Hematopoietic multipotent progenitor cell treated with erythropoietin and hydrocortisone succinate and interleukin-3 and kit ligand, for 4 days (in vitro differentiated cells): Measurements from ENCODE around the gene ATP13A2.

Experiments
- DNase-seq: peaks from one replicate; pipeline ENCODE4 v3.0.0-alpha.2; 2015

ATP13A2 gene

DNA sequence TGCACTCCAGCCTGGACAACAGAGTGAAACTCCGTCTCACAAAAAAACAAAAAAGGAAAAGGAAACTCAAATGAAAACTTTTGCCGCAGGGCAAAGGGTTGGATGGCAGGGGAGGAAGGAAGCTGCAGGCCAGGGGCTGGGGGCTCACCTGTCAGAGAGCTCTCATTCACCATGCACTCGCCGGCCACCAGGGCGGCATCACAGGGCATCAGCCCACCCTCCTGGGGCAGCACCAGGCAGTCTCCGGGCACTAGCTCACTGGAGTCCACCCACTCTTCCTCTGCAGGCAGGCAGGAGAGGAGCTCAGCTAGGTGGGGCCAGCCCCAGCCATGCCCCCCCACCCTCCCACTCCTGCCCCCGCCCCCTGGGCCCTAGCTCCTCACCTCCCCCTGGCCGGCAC is 11.9 kb downstream of the ATP13A2 start:
- no peak for DNase-seq

DNA sequence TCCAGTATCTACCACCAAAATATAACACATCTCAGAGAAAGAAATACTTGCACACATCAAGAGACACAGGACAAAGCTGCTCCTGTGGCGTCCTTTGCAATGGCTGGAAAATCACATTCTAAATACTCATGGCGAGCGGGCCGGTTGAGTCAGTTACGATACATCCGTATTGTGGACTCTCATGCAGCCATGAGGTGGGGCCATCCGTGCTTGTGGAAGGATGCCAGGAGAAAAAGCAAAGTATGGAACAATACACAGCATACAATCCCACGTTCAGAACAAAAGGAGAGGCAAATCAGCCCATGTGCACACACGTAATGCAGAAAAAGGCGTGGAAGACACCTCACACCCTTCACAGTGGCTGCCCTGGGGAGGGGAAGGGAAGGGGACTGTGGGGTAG is 13.1 kb downstream of the ATP13A2 start:
- DNase-seq = no peak

DNA sequence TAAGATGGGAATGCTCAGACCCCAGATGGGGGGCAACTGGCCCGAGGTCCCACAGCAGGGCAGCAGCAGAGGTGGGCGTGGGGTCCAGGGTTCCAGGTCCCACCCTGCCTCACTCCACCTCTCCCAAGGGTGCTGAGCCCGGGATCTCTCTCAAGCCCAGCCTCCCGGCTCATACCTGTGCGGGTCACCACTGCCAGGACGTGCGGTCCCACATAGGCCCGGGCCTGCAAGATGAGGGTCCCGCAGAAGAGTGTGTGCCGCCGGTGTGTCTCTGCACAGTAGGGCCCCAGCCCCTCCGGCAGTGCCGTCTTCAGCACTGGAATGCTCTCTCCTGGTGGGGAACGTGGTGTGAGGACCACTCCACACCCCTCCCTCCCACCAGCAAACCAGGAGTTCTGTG is 14.9 kb downstream of the ATP13A2 start:
- DNase-seq = no peak

DNA sequence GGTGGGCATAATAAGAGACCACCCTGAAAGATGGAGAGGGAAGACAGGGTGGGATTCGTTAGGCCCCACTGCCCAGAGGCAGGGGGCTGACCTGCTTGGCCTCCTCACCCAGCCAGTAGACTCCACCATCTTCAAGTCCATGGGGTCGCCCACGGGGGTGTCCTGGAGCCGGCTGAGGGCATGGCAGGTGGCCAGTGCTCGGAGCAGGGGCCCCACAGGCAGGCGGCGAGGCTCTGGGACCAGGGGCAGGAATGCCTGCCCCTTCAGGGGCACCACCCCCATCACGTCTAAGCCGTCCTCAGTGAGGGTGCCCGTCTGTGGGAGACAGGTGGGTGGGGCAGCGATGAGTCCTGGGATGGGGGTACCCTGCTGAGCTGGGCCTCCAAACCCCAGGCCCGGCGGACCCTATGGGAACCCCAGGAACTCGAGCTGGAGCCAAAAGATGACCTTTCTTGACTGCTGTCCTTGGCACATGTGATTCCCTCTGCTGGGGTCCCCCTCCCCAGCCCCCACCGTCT is 18.1 kb downstream of the ATP13A2 start:
- DNase-seq = no peak

DNA sequence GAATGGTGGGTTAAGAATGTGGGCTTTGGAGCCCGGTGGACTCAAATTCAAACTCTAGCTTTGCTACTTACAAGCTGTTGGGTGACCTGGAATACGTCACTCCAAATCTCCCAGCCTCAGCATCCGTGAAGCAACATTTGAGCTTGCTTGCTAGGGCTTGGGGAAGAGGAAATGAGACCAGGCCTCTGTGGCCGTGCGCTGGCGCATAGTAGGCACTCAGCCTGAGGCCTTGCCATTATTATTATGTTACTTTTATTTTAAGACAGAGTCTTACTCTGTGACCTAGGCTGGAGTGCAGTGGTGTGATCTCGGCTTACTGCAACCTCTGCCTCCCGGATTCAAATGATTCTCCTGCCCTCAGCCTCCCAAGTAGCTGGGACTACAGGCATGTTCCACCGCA is 19.1 kb downstream of the ATP13A2 start:
- DNase-seq = no peak

DNA sequence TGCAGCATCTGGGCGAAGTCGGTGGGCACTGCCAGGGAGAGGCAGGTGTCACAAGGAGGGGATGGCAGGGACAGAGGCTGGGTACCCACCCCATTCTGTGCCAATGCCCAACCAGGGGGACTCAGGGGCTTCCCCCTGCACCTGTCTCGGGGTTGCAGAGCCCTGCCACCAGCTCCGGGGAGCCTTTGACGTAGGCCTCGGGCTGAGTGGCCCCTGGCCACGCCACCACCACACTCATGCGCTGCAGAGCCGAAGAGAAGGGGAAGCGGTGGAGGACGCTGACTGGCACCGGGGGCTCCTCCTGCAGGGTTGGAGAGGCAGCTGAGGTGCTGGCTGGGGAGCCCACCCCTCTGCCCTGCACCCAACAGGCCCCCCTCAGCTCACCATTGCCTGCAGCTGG is 19.6 kb downstream of the ATP13A2 start:
- DNase-seq = no peak

DNA sequence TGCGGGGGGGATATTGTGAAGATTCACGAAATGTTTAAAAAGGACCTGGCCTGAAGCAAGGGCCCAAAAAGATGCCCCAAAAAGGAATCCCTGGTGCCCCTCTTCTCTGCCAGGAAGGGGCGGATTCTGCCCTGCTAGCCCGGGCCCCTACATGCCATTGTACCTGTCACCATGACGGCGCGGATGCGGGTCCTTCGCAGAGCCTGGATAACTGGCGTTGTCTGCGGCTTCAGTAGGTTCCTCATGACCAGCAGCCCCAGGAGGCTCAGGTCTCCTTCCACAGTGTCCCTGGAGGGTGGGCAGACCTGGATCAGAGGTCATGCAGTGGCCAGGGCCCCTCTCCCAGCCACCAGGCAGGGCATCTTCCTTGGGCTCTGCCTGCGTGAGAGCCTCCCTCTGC is 20.2 kb downstream of the ATP13A2 start:
- no peak for DNase-seq

DNA sequence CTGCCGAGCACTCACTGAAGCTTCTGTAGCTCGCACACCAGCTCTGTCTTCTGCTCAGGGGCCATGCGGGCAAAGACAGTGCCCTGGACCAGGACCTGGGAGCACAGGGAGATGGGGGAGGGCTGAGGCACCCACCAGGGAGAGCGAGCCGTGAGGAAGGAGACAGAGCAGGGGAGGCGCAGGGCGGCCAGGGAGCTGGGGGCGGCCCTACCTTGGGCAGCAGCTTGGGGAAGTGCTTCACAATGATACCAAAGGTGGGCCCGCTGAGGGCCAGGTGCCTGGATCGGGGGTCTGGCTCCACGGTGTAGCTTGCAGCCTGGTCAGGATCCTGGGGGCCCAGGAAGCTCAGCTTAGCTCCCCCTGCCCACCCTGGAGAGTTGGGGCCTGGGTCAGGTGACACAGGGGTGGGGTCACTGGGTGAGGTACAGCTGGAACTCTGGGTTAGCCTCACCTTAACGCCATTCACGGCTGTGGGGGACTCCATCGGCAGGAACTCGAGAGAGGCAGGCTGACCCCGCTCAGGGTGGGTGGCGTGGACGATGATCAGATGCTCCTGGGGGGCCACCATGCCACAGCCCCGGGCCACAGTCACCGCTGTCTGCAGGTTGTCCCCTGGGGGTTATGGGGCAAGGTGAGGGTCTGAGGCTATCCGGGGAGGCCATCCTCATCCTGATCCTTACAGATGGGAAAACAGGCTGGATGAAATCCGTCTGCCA is 21.9 kb downstream of the ATP13A2 start:
- no peak for DNase-seq

DNA sequence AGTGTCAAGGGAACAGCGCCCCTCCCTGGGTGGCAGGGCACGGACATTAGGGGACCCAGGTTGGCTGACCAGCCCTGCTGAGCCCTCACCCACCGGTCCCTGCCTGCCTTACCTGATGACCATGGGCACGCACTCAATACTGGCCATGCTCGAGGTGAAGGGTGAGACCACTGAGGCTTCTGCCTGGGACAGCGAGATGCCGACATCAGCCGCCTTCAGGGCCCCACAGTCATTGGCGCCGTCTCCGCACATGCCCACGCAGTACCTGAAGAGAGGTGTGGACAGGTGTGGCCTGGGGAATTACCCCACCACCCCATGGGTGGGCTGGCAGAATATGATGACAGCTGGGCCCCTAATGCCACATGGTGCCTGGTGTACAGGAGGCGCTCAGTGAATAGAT is 23.5 kb downstream of the ATP13A2 start:
- no peak for DNase-seq

DNA sequence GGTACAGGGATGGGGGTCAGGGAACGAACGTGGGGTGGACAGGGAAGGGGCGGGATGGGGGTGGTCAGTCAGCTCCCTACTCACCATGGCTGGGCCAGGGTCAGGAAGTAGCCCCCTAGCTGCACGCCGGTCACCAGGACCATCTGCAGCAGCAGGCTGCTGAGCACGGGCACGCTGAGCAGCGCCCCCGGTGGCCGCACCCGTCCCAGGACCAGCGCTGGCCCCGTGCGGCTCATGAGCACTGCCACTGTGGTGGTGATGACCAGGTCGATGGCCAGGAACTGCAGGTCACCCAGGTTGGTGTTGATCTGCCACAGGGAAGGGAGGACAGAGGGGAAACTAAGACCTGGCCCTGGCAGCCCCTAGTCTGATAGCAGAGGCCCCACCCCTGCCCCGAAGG is 24.8 kb downstream of the ATP13A2 start:
- no peak for DNase-seq

DNA sequence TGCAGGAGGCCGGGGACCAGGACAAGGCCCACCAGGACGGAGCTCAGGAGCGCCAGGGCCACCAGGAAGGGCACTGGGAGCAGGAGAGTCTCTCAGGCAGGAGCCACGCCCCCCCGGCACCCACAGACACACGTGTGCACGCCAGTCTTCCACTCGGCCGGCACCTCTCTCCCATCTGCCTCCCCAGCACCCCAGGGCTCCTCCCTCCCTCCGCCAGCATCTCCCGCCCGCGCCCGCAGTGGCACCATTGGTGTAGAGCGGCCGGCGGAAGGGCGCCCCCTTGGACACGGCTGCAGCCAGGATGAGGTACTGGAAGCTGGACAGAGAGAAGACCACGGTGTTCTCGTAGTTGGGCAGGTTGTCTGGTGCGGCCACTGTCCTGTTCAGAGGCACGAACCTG is 25.2 kb downstream of the ATP13A2 start:
- DNase-seq = no peak

DNA sequence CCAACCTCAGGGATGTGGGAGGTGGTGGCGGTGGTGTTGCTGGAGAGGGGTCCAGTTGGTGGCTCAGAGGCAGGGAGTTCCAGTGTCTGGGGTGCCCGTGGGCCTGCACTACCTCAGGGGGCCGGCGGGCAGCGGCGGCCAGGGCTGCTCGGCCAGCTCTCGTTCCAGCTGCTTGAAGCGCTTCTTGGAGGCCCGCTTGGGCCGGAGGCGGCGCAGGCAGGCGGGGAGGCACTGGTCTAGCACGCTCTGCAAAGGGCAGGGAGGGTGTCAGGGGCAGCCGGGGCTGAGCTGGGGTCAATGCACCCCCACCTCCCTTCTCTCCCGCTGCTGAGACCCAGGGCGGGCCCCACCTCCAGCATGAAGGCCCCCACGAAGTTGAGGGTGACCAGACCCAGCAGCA is 25.6 kb downstream of the ATP13A2 start:
- no peak for DNase-seq

DNA sequence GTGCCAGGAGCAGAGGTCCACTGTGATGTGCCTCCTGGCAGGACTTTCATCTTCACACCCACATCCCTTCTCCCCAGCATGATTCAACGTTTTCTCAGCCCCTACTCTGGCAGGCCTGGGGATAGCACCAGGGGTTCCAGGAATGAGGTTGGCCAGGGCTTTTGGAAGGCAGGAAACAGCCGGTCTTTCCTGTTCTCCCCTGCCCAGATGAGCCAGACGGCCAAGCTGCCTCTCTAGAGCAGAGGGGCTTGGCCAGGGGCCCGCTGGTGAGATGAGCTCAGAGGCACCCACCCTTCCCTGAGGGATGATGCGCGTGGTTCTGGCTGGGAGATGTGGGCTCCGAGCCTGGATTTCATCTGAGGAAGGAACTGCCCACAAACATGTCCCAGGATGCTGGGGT is 27.0 kb downstream of the ATP13A2 start:
- DNase-seq = no peak

DNA sequence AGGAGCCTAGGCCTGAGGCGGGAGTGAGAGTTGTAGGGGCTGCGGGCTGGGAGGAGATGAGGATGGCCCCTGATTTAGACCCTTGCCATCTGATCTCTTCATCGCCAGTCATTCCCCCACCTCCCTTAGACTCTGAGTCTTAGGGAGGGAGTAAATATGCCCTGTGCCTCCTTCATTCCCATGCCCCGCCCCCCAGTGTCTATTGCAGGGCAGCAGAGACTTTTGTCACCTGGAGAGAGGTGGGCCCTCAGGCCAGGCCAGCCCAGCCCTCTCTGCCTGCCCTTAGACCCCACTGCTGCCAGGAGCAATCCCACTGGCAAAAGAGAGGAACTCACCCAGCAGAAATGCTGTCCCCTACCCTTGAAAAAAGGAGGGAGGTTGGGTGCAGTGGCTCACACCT is 28.1 kb downstream of the ATP13A2 start:
- no peak for DNase-seq

DNA sequence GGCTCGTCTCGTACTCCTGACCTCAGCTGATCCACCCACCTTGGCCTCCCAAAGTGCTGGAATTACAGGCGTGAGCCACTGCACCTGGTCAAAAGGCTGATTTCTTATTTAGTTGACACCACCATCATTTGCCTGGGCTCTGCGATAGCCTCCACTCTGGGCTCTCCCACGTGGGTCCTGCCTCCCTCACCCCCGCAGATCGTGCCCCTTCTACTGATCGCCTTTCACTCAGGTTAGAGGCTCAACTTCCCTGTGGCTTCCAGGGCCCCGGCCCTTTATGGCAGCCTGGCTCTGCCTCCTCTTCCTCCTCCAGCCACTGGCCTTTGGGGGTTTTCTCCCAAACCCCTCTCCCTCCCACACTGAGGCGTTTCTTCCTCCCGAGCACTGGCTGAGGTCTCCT is 28.8 kb downstream of the ATP13A2 start:
- no peak for DNase-seq

DNA sequence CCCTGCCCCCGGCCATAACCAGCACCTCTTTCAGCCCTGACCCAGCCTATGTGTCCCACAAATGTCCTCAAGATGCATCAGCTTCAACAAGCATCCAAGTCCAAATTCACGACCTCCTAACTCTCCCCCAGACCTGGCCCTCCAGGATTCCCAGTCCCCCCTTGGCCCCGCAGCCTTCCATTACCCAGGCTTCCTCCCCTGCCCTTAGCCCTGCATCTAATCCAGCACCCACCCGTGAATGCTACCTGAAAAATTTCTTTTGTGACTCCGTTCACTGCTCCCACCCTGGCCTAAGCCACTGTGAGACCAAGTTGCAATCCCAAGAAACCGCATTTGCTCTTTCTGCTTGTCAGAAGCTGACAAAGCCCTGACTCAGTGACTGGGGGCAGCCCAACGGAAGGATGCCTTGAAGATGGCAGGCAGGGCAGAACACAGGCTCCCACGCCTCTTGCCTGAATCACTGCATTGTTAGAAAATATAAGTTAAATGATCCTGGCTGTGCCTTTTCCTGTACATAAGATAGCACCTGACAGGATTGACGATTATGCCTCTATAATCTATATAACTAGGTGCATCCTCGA is 30.4 kb downstream of the ATP13A2 start:
- no peak for DNase-seq

DNA sequence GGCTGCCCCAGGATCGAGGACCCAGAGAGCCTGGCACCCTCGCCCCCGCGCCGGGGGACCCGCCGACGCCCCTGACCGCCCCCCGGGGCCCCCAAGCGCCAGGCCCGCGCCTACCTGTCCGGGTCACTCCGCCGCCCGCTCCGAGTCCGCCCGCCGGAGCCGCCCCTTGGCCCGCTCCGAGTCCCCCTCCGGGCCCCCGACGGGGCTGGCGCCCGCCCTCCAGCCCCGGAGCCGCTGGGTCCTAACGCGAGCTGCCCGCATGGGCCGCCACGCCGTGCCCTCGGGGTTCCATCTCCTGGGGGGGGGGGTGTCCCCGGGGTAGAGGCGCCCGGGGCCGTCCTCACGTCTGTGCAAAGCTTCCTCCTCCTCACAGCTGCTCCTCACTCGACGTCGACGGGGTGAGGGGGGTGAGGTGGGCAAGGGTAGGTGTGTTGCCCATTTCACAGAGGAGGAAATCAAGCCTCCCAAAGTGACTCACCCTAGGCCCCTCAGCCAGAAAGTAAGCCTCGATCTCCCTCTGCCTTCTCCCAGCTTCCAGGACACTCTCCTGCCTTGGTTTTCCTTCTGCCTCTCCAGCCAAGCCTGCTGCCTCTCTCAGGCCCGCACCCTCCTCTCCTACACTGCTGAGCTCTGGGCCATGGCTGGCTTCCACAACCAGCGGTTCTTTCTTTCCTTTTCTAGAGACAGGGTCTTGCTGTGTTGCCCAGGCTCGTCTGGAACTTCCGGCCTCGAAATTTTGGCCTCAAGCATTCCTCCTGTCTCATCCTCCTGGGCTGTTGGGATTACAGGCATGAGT is 31.1 kb downstream of the ATP13A2 start, which contains the start of gene MFAP2:
Gene MFAP2 (minus strand): TSS at position 148 of the 796 bp plus-strand sequence. CDS start 2,347 bp downstream, outside the sequence.
- DNase-seq = no peak

DNA sequence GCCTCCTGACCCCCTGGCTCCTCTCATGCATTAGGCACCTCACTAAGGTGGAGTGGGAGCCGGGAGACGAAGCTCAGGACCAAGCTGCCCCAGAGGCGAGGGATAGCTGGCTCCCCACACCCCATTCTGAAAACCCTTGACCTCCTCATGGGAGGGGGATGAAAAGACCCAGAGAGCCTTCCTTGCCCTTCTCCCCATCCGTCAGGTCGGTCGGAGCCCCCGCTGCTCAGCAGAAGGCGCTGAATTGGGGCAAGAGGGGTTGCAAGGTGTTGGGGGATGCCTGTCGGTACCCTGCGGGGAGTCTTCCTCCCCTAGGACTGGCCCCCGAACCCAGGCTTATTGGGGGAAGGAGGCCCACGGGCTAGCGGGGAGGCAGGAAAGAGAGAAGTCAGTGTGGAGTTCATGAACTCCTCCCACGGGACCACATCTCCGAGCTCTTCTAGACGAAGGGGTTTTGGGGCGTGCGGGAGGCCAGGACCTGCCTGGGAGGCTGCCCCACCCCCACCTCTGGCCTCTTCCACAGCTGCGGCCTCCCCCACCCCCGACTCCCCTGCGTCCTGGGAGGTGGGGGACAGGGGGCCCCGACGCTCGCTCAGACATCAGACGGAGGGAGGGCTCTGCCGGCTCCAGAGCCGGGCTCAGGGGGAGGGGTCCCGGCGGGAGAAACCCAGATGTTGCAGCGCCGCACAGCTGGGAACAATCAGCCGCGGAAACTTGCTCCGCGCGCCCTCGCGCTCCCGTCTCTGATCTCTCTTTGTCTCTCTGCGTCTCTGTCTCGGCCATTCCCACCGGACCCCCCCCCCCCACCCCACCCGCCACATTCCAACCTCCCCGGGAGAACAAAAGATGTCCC is 32.0 kb downstream of the ATP13A2 start:
- no peak for DNase-seq

DNA sequence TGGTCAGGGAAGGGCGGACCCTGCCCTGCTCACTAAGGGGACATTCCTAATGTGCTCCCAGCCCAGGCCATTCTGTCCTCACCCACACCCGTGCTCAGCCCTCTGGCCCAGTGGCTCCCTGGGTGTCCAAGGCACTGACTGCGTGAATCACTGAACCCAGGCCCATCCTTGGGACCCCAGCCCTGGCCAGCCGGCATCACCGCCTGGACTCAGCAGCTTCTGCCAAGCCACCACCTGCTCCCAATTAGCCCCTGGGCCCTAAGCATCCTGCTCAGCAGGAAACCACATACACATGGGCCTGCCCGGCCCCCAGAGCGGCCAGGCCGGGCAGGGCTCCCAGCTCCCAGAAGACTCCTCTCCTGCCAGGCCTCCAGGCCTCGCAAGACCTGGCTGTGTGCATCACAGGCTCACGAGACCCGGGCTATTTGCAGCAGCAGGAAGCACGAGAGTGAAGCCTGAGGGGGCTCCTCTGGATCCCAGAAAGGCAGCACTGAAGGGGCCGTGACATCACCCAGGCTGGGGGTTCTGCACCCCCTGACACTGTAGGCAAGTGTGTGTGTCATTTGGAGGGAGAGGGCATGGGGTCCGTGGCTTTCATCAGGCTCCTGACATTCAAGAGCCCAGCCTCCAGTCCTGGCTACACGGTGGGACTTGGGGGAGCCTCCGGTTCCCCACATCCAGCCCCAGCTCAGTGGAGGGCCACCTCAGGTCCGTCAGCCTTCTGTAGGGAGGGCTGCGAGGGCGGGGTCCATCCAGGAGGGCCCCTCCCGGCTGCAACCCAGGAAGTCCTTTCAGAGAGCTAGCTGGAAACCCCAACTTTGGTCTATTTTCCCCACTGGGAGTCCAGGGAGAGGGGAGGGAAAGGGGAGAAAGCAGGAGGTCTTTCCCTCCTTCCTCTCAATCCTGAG is 32.9 kb downstream of the ATP13A2 start:
- DNase-seq = peak; percentile 32

DNA sequence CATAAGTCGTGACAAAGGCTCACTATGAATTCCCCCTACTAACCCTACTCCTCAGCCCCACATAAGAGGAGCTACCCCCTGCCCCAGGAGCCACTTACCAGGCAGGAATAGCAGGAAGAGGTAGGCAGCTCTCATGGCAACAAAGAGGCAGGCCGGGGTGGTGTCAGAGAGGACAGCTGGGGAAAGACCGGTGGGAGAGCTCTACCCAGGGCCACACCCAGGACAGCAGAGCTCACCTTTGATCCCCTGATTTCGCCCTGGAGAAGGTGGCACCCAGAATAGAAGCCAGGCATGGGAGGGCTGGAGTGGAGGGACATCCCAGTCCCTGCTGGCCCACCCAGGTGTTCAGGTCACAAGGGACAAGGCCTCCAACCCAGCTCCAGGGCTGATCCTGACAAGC is 33.6 kb downstream of the ATP13A2 start:
- DNase-seq = no peak

DNA sequence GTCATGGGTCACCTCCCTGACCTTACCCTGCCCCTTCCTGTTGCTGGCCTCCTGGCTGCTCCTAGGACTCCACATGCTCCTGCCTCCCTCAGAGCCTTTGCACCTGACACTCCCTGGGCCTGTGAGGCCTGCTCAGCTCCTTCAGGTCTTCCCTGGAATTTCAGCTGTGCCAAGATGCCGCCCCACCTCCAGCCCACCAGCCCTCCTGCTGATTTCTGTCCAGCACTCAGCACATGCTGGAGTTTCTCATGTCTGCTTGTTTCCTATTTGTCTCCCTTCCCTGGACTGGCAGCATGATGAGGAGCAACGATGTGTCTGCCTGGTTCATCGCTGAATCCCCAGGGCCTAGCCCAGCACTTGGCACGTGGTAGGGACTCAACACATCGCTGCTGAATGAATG is 34.4 kb downstream of the ATP13A2 start:
- DNase-seq = no peak

DNA sequence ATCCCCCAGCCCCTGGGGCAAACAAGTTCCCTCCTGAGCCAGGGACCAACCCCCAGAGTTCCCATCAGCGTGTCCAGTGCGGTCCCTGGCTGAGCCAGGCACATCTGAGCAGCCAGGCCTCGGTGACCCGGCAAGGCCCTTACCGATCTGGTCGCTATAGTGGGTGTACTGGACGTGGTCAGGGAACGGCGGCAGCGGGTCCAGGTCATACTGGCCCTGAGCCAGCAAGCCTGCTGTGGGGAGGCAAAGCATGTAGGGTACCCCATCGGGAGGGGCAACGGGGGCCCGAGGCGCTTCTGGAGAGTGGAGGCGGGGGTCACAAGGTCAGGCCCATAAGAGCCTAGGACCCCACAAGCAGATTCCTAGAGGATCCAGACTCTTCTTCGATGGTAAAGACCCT is 34.8 kb downstream of the ATP13A2 start:
- no peak for DNase-seq
